Measurements from ENCODE around the gene WNK3.

The WNK3 gene

DNA sequence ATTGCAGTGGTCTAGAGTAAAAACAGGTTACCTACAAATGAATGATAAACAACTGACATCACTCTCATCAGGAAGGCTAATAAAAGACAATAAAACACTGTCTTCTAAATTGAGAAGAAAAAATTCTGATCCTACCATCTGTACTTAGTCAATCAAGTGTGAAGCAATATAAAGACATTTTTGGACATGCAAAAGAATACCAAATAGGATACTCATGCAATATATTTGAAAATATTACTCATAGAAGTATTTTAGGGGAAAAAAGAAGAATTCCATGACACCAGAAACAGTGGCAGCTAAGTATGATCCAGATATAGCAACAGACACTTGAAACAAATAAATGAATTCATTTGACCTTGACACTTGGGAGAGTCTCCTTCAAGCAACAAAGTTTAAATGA, 111.0 kb downstream of the WNK3 start:
- DNase-seq (ENCODE audit: low read depth) = no peak
- TF ChIP-seq, protein P1, sequence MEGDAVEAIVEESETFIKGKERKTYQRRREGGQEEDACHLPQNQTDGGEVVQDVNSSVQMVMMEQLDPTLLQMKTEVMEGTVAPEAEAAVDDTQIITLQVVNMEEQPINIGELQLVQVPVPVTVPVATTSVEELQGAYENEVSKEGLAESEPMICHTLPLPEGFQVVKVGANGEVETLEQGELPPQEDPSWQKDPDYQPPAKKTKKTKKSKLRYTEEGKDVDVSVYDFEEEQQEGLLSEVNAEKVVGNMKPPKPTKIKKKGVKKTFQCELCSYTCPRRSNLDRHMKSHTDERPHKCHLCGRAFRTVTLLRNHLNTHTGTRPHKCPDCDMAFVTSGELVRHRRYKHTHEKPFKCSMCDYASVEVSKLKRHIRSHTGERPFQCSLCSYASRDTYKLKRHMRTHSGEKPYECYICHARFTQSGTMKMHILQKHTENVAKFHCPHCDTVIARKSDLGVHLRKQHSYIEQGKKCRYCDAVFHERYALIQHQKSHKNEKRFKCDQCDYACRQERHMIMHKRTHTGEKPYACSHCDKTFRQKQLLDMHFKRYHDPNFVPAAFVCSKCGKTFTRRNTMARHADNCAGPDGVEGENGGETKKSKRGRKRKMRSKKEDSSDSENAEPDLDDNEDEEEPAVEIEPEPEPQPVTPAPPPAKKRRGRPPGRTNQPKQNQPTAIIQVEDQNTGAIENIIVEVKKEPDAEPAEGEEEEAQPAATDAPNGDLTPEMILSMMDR (IDR thresholded peaks at IDR 0.05; ENCODE audit: low read depth, low read length, missing control alignments) = no peak
- H3K4me3 ChIP-seq (ENCODE audit: low read depth, low read length) = no peak overlapping the region

DNA sequence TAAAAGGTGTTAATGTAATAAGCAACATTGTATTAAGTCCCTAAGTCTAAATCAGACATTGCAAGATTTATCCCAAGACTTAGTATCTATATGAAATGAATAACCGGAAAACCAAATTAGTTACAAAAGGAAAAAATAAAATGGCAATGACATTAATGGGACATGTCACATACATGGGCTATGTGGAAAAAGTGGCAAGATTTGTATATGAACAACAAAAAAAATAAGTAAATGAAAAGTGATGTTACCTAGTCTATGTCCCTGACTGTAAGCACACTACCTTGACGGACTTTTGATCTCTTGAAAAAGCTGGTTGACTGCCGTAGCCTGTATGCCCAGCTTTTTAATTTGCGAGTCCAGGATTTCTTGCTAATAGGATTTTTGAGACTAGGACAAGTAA, 119.3 kb downstream of the WNK3 start:
- H3K4me3 ChIP-seq (ENCODE audit: low read depth, low read length) = no peak overlapping the region
- TF ChIP-seq, protein P1 (IDR thresholded peaks at IDR 0.05; ENCODE audit: low read depth, low read length, missing control alignments) = no peak

DNA sequence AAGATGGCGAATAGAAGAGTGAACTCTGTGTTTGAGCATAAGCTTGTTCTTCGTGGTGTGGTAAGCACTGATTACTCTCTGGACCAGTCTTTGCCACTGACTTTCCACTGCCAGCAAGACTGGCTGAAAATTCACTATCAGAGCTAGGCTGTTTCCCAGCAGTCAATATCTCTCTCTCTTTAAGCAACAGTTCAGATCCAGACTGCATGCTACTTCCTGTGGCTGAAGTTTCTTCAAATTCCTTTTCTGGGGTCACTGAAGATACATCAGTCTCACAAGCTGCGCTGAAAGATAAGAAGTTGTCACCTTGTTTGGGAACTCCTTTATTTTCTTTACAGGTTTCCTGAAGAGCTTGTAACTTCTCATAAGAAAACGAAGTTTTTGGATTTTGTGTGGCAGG, 120.8 kb downstream of the WNK3 start:
- no peak for DNase-seq (ENCODE audit: low read depth)
- H3K4me3 ChIP-seq (ENCODE audit: low read depth, low read length) = no peak overlapping the region
- TF ChIP-seq, protein P1 (IDR thresholded peaks at IDR 0.05; ENCODE audit: low read depth, low read length, missing control alignments) = no peak

More for the DNA sequence above, 119.3 kb downstream of the WNK3 start:
- DNase-seq (ENCODE audit: low read depth) = no peak

DNA sequence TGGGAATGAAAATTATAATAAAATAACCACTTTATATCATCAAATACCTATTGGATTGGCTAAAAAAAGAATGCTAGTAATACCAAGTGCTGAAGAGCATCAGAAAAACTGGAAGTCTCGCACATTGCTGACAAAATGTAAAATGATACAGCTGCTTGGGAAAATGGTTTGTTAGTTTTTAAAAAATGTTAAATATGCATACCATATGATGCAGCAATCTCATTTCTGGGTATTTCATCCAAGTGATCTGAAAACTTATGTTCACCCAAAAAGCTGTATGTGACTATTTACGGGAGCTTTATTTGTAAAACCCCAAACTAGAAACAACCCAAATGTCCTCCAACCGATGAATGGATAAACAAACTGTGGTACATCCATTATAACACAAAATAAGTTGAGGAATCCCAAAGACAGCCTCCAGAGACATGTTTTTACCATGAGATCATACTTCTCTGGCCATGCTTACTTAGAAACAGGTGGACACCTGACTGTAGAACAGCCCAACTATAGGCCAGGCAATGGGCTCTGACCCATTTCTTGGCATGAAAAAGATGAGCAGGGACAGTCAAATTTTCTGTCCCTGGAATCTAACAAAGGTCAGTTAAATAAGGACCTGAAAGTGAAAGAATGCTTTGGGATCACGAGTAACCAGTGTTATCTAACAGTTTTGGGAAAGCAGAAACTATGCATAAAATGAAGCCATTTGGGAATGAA, 127.3 kb downstream of the WNK3 start:
- DNase-seq (ENCODE audit: low read depth) = no peak
- TF ChIP-seq, protein P1 (IDR thresholded peaks at IDR 0.05; ENCODE audit: low read depth, low read length, missing control alignments) = no peak
- H3K4me3 ChIP-seq (ENCODE audit: low read depth, low read length) = no peak overlapping the region

DNA sequence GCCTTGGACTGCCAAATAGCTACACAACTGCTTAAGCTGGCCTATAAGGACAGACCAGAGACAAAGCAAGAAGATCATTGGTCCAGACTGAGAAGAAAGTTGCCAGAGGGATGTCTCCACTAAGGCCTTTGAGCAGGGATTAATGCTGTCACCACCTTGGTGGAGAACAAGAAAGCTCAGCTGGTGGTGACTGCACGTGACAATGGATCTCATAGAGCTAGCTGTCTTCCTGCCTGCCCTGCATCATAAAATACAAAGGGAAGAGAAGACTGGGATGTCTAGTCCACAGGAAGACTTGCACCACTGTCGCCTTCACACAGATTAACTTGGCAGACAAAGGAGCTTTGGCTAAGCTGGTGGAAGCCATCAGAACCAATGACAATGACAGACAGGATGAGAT, 134.3 kb downstream of the WNK3 start:
- TF ChIP-seq, protein P1 (IDR thresholded peaks at IDR 0.05; ENCODE audit: low read depth, low read length, missing control alignments) = no peak
- DNase-seq (ENCODE audit: low read depth) = no peak
- no peak overlapping the region for H3K4me3 ChIP-seq (ENCODE audit: low read depth, low read length)

DNA sequence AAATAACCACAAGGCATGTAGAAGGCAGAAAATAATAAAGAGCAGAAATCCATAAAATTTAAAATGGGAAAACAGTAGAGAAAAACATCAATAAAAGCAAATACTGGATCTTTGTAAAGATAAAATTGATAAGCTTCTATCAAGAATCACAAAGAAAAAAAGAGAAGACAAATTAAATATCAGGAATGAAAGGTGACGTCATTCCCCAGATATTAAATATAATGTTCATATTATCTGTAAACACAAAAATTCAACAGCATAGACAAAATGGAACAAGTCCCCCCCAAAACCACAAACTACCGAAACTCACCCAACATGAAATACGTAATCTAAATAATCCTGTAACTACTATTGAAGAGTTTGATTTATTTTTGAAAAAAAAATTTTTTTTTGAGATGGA, 144.2 kb downstream of the WNK3 start:
- DNase-seq (ENCODE audit: low read depth) = no peak
- no peak overlapping the region for H3K4me3 ChIP-seq (ENCODE audit: low read depth, low read length)
- TF ChIP-seq, protein P1 (IDR thresholded peaks at IDR 0.05; ENCODE audit: low read depth, low read length, missing control alignments) = no peak

DNA sequence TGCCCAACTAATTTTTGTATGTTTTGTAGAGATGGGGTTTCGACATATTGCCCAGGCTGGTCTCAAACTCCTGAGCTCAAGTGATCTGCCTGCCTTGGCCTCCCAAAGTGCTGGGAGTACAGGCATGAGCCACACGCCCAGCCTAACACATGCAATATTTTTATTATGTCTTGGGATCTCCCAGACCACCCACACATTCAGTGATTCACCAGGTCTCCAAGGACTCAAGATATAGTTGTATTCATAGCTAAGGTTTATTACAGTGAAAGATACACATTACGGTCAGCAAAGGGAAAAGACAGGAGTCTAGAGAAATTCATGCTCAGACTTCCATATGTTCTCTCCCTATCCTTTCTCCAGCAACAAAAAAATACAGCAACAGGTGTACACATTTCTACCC, 149.3 kb downstream of the WNK3 start:
- no peak overlapping the region for H3K4me3 ChIP-seq (ENCODE audit: low read depth, low read length)
- TF ChIP-seq, protein P1 (IDR thresholded peaks at IDR 0.05; ENCODE audit: low read depth, low read length, missing control alignments) = no peak
- DNase-seq (ENCODE audit: low read depth) = no peak
